GM12891 (cell line): ENCODE data around the gene PDHB. TPM values are rescaled to one million over a fixed set of nuclear protein-coding genes. Genes with fewer than 3 reads are reported as not detected.
A peak's percentile ranks its signal among the peaks of the same experiment; 100 is the strongest.

Experiments
- DNase-seq: peaks from one replicate; pipeline ENCODE4 v3.0.0; 2011; ENCODE audit warnings: low spot score; ENCODE audit not compliant: insufficient read length
- FAIRE-seq: peaks from 2 replicates; lab custom pipeline; 2011; peaks lifted over from hg19 to GRCh38; lab: Jason Lieb, UNC
- PAX5 ChIP-seq: IDR thresholded peaks from 2 replicates; pipeline ENCODE4 v1.6.1; 2011; ENCODE audit warnings: low read length, moderate library complexity, mild to moderate bottlenecking; ENCODE audit not compliant: insufficient read depth, severe bottlenecking
- POLR2A ChIP-seq: IDR thresholded peaks from 2 replicates; pipeline ENCODE4 v1.6.1; 2011; ENCODE audit warnings: low read depth, low read length, control low read depth
- POLR2AphosphoS5 ChIP-seq: IDR thresholded peaks from 2 replicates; pipeline ENCODE4 v1.6.1; 2011; ENCODE audit warnings: low read depth, low read length, control low read depth
- POU2F2 ChIP-seq: IDR thresholded peaks from 2 replicates; pipeline ENCODE4 v1.6.1; 2011; ENCODE audit warnings: low read depth, mild to moderate bottlenecking, control low read depth, low read length, moderate library complexity
- SPI1 ChIP-seq: IDR thresholded peaks from 2 replicates; pipeline ENCODE4 v1.6.1; 2011; ENCODE audit warnings: low read depth, low read length, control low read depth
- TAF1 ChIP-seq: IDR thresholded peaks from 2 replicates; pipeline ENCODE4 v1.6.1; 2011; ENCODE audit warnings: low read depth, low read length, control low read depth
- polyA plus RNA-seq: library from polyadenylated mRNA; unstranded; fragments of >200 nt; gene quantifications from one replicate; pipeline ENCODE4 v1.2.1, GENCODE V29; 2012; ENCODE audit warnings: low read depth, missing spikeins, inconsistent platforms; ENCODE audit not compliant: missing spikeins

The PDHB gene
- polyA plus RNA-seq, result 61.4 TPM

GRCh38 chr3:58433400-58434167 lies at the start of gene PDHB:
PDHB (minus strand) TSS chr3:58433832; CDS start chr3:58433809, 23 bp downstream.
- DNase-seq (peak; percentile 92), FAIRE-seq (peak; percentile 93)
- TF ChIP-seq PAX5, result peak; percentile 1
- TF ChIP-seq SPI1, result no peak
- 0 out of 2 replicates have a peak, but pooled peaks have one; percentile 60 for TF ChIP-seq POU2F2
- peak; percentile 88 for TF ChIP-seq POLR2AphosphoS5
- TF ChIP-seq POLR2A, result peak; percentile 87
- TF ChIP-seq TAF1, result peak; percentile 84

- FAIRE-seq (no peak), DNase-seq (no peak)
- peak; percentile 35; the same call in 1 of the 2 replicates for TF ChIP-seq SPI1
- TF ChIP-seq POLR2A, result no peak
Observed at GRCh38 chr3:58482917-58483636, 49.4 kb upstream of the PDHB start.

GRCh38 chr3:58480309-58480708 lies 46.7 kb upstream of the PDHB start:
- FAIRE-seq (no peak), DNase-seq (no peak)
- TF ChIP-seq POU2F2 (no peak), PAX5 (no peak), SPI1 (no peak), POLR2AphosphoS5 (no peak), POLR2A (no peak), TAF1 (no peak)

- DNase-seq (no peak), FAIRE-seq (no peak)
- TF ChIP-seq TAF1, result no peak
- no peak for TF ChIP-seq POLR2AphosphoS5
- TF ChIP-seq POLR2A, result no peak
- no peak for TF ChIP-seq PAX5
- no peak for TF ChIP-seq SPI1
- TF ChIP-seq POU2F2, result no peak
Observed at GRCh38 chr3:58478781-58479180, 45.1 kb upstream of the PDHB start.

- DNase-seq (no peak), FAIRE-seq (peak; percentile 85)
- no peak for TF ChIP-seq SPI1
- no peak for TF ChIP-seq POLR2A
- TF ChIP-seq PAX5, result no peak
- TF ChIP-seq POU2F2, result no peak
- TF ChIP-seq TAF1, result no peak
Observed at GRCh38 chr3:58474967-58475578, 41.4 kb upstream of the PDHB start.

GRCh38 chr3:58474348-58474911 lies 40.8 kb upstream of the PDHB start:
- no peak for DNase-seq
- TF ChIP-seq POU2F2 (no peak), SPI1 (peak; percentile 82)
- FAIRE-seq, result no peak

- TF ChIP-seq PAX5 (no peak), POLR2AphosphoS5 (no peak), POLR2A (no peak), TAF1 (no peak), SPI1 (no peak), POU2F2 (no peak)
- DNase-seq, result no peak
- FAIRE-seq, result no peak
Observed at GRCh38 chr3:58473275-58473674, 39.6 kb upstream of the PDHB start.

GRCh38 chr3:58471025-58471887 lies 37.6 kb upstream of the PDHB start:
- DNase-seq, result no peak
- TF ChIP-seq POU2F2, result no peak
- no peak for TF ChIP-seq TAF1
- no peak for TF ChIP-seq POLR2A
- no peak for TF ChIP-seq PAX5
- no peak for TF ChIP-seq POLR2AphosphoS5
- no peak for FAIRE-seq
